ENCODE measurements around the gene PTPN22. TPM values are rescaled to one million over a fixed set of nuclear protein-coding genes. Genes with fewer than 3 reads are reported as not detected.
A peak's percentile ranks its signal among the peaks of the same experiment; 100 is the strongest.

Gene PTPN22
- total RNA-seq, 1 donor from 2014 or later, result 0.38 TPM

DNA sequence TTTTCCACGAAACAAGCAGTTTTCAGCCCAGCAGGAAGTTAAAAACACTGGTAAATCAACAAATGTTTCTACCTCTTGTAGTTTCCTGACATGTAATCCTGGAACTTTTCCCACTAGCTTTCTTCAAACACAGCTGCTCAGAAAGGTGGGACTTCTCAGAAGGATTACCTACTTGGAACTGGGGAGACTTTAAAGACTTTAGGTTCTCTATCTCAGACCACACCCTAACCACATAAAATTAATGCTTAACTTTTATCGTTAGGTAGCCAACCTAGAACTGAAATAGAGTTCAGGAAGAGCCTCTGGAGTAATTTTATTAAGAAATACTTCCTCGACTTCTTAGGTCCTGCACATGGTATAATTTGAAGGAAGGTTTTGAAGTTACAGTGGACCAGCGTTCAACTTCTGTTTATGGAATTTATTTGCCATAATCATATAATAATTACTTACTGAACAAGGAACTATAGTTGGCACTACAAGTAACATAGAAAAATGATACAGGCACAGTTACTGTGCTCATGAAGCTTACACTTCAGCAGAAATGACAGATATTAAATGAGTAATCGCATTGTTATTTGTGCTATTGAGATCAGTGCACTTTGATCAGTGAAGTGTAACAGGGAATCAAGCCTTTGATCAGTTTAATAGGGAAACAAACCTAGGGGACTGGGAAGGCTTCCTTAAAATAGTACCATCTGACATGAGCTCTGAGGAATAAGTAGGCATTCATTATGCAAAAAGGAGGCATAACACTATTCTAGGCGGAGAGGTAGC is 16.1 kb upstream of the PTPN22 start, which contains the start of gene BCL2L15:
BCL2L15 (minus strand) TSS at position 180 of the 774 bp plus-strand sequence. CDS start 206 bp downstream, outside the sequence.
- ATAC-seq, result no peak
- DNase-seq (ENCODE audit: low spot score), result no peak

- DNase-seq (ENCODE audit: low spot score) (no peak), ATAC-seq (no peak)
Observed at GRCh38 chr1:113886417-113887401, 15.2 kb upstream of the PTPN22 start.

GRCh38 chr1:113881661-113882060 is 10.1 kb upstream of the PTPN22 start:
- no peak for DNase-seq (ENCODE audit: low spot score)
- no peak for ATAC-seq

DNA sequence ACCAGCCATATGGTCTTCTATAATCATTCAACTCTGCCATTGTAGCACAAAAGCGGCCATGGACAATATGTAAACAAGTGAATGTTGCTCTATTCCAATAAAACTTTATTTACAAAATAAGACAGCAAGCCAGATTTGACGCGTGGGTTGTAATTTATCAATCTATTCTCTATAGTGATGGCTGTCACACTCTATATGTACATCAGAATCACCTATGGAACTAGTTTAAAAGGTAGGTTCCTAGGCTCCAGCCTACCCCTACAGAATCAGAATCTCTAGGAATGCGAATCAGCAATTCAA is 8.2 kb upstream of the PTPN22 start:
- DNase-seq (ENCODE audit: low spot score) (no peak), ATAC-seq (no peak)

- ATAC-seq (peak; percentile 23), DNase-seq (ENCODE audit: low spot score) (no peak)
Observed at GRCh38 chr1:113876176-113876575, 4.7 kb upstream of the PTPN22 start.

DNA sequence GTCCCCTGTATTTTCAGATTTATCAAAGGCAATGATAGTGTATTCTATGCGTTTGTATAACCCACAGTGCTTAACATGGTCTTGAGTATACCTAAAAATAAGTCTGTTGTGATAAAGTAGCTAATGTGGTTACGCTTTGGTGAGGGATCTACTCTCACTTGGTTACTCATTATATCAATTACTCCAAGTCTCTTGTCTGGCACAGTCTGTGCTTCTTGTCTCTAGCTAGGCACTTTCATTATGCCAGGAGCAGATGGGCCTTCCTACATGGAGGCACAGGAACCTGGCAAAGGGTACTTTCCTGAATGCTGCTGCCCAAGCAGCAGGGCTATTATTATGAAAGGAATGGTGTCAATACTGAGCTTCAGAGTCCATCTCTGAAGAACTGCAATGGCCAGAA is 4.2 kb upstream of the PTPN22 start:
- no peak for ATAC-seq
- no peak for DNase-seq (ENCODE audit: low spot score)

DNA sequence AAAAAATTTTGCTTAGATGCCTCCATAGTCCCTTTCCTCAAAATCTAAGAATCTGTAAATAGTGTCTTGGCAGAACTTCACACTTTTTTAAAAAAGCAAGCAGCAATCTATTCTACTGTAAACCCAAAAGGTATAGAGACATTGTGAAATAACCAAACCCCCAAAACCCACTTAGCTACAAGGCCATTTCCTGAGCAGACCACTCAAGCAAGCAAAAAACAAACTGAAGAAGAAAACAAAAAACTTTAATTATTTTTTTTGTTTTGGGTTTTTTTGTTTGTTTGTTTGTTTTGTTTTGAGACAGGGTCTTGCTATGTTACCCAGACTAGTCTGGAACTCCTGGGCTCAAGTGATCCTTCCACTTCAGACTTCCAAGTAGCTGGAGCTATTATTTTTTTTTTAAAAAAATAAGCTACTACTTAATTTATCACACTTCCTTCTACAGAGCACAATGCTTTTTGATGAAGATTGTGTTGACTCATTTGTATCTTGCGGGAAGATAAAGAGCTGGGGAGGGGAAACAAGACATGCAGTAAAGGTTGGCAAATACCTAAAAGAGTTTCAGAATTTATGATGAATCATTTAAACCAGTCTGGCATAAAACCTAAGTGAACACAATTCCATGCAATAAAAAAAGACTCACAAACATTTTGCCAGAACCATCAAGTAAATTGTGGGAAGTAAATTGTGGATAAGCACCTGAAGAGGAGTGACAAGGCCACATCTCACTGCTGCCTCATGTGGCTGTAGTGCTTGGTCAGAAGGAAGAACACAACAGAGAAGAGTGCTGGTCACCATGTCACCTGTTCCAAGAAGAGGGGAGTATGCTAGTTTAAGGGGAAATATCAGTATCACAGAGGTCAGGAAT is 2.7 kb upstream of the PTPN22 start:
- DNase-seq (ENCODE audit: low spot score) (no peak), ATAC-seq (no peak)

DNA sequence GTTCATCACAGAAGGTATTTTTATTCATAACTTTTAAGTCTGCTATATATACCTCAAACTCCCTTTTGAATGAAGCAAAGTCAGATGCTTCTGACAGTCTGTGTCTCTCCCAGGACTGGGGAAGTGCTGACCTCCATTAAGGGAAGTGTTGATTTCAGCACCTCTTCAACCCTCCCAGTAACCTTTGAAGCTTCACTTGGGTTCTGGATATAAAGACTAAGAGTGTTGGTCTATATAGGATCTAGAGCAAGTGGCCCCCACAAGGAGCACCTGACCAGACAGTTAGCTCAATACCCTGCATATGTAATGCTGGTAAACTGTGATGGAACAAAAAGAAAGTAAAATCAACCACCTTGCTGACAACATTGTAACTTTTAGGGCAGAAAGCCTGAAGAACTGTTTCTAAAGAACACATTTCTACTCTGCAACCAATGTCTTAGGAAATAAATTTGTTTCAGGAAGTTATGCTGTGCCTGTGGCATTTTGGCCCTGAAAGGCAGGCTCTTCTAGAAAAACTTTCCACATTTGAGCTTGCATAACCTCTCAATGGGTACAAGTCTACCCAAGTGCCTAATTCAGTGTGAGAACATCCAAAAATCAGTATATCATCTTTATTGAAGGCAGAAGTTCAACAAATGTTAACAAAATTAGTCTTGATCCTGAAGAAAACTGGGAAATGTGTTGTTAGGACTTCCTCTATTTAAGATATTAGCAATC is 865 bp upstream of the PTPN22 start:
- no peak for ATAC-seq
- no peak for DNase-seq (ENCODE audit: low spot score)

GRCh38 chr1:113870778-113871177 is 734 bp downstream of the PTPN22 start:
- DNase-seq (ENCODE audit: low spot score) (no peak), ATAC-seq (no peak)

GRCh38 chr1:113868387-113869083 is 3.0 kb downstream of the PTPN22 start:
- ATAC-seq (no peak), DNase-seq (ENCODE audit: low spot score) (no peak)

DNA sequence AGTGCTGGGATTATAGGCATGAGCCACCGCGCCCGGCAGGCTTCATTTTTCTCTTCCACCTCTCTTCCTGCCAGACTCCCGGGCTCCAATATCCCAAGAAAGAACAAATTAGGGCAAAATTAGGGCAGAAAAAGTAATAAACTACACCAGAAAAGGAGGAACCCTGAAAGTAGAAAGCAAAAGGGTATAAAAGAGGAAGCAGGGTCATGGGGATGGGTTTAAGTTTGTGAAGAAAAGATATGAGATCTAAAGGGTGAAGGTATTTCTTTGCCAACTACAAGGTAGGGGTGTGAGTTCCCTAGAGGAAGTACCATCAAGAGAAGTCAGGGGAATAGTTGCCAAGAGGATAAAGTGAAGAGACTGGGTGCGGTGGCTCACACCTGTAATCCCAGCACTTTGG is 9.9 kb downstream of the PTPN22 start:
- ATAC-seq, result no peak
- DNase-seq (ENCODE audit: low spot score), result no peak

DNA sequence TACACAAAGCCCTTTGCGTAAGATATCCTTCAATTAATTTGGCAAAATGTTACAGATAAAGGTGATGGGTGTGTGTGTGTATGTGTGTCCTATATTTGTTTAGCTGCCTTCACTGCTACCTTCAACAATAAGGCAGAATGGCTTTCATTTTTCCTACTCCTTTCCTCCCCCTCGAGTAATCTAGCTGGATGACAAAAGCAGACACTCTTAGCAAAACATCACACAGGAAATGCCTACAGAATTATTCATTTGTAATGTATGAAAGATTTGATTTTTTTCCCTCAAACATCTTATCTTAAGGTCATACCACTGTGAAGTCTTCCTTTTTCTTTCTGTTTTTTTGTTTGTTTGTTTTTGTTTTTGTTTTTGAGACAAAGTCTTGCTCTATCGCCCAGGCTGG is 10.6 kb downstream of the PTPN22 start:
- ATAC-seq, result no peak
- no peak for DNase-seq (ENCODE audit: low spot score)

DNA sequence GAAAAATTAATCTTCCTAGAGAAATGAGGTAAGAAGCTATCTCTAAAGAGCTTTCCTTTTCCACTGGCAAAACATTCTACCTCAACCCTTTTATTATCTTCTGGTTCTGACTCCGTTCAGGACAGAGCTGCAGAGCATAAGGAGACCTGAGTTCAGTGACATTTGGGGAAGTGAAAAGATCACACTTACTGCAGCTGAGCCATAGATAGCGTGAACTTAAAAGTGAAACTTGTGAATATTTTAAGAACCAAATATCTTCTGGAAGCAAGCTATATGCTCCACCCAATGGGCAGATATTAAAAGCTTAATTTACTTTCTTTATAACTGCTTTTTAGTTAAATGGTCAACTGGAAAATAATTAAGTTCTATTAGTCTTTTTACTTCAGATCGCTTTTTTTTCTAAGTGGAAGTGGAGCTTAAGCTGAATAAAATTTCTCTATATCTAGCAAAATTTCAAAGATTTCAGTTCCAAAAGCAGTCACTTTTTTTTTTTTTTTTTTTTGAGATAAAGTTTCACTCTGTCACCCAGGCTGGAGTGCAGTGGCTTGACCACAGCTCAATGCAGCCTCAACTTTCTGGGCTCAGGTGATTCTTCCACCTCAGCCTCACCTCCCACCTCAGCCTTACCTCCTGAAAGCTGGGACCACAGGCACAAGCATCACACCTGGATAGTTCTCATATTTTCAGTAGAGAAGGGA is 11.9 kb downstream of the PTPN22 start:
- no peak for DNase-seq (ENCODE audit: low spot score)
- no peak for ATAC-seq

DNA sequence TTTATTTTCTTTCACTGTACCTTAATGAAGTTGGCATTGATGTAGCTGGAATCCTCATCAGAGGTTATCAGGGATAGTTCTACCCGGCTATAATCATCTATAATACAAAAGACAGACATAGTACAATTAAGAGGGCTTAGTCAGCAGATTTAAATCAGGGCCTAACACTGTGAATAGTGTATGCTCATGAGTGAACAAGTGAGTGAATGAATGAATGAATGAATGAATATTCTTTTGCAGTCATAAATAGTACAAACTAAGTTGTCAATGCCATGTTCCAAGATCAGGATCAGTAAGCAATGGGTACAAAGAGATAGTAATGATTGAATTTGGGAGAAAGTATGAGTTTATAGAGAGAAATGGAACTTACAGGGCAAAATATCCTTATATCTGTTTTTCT is 12.5 kb downstream of the PTPN22 start:
- no peak for ATAC-seq
- no peak for DNase-seq (ENCODE audit: low spot score)

GRCh38 chr1:113858418-113858817 is 13.1 kb downstream of the PTPN22 start:
- ATAC-seq (no peak), DNase-seq (ENCODE audit: low spot score) (no peak)

- DNase-seq (ENCODE audit: low spot score) (no peak), ATAC-seq (no peak)
Observed at GRCh38 chr1:113857776-113858175, 13.7 kb downstream of the PTPN22 start.

DNA sequence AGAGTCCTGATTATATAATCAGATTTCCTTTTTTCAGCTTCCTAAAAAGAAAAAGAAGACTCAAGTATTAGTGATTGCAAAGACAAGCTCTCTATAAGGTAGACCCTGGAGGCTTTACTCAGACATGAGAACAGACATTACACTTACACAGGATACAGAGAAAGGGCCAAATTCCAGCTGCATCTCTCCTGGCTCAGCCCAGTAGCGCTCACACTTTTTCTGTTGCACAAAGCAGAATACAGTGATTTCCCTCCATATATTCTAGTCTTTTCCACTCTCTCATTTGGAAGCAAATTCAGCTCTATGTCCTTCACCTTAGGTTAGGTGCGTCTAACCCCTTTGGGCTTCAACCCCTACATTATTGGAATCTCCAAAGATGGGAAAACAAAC is 15.1 kb downstream of the PTPN22 start:
- DNase-seq (ENCODE audit: low spot score) (no peak), ATAC-seq (no peak)

- DNase-seq (ENCODE audit: low spot score), result no peak
- no peak for ATAC-seq
Observed at GRCh38 chr1:113855630-113856400, 15.7 kb downstream of the PTPN22 start.
